GM13977 (cell line): ENCODE results near the gene MAP3K6.
A peak's percentile ranks its signal among the peaks of the same experiment; 100 is the strongest.

Experiments used
- DNase-seq: peaks from one replicate; pipeline ENCODE4 v3.0.0; 2012; ENCODE audit warnings: low spot score
- in situ Hi-C: fragments of 300-500 bp; cut with MboI; formaldehyde crosslinking; loops from one replicate; pipeline ENCODE4 v1.12.0; 2022; ENCODE audit warnings: low sequenced_read_pairs, low pct_unique_long_range_greater_than_20kb, mixed read lengths, inconsistent platforms; ENCODE audit not compliant: unreplicated experiment
- TF ChIP-seq, protein P1 (sequence below): IDR thresholded peaks from 2 replicates; pipeline ENCODE4 v1.5.1; 2012; ENCODE audit warnings: mild to moderate bottlenecking, control low read depth; ENCODE audit not compliant: insufficient read depth; ENCODE audit errors: extremely low read depth, missing control alignments

Gene MAP3K6

DNA sequence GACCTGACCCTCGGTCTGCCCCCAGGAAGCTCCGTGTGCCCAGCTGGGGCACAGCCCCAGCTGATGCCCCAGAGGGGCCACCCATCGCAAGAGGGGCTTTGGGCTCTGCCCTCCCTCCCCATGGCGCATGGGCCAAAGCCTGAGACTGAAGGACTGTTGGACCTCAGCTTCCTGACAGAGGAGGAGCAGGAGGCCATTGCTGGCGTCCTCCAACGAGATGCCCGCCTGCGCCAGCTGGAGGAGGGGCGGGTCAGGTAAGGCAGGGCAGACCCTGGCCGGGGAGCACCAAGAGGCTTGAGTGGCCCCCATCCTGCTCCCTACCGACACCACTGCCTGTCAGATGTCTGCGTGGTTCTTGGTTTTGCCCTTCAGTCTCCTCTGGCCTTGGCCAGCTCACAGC is 21.5 kb downstream of the MAP3K6 start:
- in situ Hi-C loops, result no loop called here
- DNase-seq, result no peak
- TF ChIP-seq, protein P1, sequence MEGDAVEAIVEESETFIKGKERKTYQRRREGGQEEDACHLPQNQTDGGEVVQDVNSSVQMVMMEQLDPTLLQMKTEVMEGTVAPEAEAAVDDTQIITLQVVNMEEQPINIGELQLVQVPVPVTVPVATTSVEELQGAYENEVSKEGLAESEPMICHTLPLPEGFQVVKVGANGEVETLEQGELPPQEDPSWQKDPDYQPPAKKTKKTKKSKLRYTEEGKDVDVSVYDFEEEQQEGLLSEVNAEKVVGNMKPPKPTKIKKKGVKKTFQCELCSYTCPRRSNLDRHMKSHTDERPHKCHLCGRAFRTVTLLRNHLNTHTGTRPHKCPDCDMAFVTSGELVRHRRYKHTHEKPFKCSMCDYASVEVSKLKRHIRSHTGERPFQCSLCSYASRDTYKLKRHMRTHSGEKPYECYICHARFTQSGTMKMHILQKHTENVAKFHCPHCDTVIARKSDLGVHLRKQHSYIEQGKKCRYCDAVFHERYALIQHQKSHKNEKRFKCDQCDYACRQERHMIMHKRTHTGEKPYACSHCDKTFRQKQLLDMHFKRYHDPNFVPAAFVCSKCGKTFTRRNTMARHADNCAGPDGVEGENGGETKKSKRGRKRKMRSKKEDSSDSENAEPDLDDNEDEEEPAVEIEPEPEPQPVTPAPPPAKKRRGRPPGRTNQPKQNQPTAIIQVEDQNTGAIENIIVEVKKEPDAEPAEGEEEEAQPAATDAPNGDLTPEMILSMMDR, result no peak

DNA sequence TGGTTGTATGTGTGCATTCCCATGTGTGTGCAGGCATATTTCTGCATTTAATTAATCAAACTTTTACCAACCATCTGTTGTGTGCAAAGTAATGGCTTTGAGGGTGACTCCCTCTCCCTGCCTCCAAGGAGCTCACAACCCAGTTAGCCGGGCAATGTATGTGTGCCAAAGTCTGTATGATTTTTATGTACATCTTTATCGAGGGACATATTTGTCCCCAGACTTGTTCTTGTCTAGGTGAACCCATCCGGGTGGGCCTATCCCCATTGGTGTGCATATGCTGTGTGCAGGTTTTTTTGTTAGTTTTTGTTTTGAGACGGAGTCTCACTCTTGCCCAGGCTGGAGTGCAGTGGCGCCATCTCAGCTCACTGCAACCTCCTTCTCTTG is 23.1 kb downstream of the MAP3K6 start:
- TF ChIP-seq, protein P1, result no peak
- in situ Hi-C loops, result no loop called here
- no peak for DNase-seq

DNA sequence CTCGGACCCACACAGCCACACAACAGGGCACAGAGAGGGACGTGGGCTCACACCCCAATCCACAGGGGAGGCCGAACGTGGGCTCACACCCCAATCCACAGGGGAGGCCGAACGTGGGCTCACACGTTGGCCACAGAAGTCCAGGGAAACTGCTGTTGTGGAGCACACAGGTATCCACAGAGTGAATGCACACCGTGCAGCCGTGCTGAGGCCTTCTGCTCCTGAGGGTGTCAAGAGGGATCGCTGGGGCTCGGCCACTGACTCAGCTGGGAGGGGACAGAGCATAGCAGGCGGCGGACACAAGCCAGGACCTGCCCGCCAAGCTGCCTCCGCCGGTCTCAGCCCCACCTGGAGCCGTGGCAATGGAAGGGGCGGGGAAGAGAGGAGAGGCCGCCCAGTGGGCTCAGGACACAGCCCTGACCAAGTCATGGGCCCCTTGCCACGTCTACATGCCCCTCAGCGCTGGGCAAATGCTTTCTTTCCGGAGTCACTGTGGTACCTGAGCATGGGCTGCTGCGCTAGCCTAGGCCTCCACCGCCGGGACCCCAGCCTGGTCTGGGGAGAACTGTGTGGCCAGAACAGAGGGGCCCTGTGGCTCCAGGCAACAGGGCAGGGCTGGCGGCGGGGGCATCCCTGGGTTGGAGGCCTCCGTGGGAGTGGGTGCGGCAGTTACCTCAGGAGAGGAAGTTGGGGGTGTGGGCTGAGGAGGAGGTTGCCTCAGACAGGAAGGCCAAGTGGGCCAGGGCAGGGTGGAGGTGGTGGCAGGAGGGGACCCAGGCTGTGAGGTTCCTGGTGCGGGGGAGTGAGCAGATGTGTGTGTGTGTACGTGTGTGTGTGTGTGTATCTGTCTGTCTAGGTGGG is 23.8 kb downstream of the MAP3K6 start:
- TF ChIP-seq, protein P1, result no peak
- in situ Hi-C loops, result no loop called here
- DNase-seq, result peak; percentile 65

DNA sequence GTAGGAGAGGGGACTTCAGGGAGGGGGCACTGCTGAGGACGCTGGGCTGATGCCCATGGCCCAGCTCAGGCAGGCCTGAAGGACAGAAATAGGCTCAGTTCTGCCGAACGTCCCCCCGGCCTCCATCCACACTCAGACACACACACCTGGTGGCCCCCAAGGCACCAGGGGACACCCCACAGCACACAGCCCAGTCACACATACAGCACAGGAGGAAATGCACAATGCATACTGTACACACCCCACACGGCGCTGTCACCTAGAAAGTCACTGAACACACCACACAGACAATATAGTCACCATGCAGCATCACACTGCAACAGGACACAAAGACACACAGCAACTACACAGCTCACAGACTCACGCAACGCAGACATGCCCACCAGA is 24.4 kb downstream of the MAP3K6 start:
- in situ Hi-C loops, result no loop called here
- TF ChIP-seq, protein P1, result no peak
- no peak for DNase-seq

DNA sequence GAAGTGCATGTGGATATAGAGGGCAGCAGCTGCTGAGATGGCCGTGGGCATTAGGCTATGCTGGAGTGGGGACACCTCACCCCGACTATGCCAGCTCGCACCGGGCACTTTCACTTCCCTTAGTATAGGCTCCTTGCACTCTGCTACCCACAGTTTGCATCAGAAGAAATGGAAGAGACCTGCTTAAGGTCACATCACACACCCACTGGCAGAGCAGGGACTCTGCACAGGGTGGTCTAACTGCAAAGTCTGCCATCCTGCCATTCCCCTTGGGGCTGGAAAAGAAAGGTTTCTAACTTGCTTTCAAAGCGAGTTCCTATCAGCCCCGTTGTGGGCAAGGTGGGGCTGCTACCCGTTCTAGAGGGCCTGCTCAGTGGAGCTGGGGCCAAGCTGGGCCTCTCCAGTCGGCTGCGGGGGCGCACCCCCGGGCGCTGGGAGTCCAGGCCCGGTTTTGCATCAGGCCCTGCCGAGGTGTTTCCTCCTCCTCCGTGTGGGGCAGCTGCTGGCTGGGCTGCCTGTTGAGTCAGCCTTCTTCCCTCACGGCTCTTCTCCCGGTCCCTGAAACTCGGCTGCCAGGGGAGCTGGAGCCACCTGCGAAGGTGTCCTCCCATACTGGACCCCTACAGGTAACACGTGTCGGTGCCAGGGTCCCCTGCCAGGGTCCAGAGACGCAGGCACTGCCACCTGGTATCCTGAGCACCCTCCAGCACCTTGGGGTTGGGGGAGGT is 25.1 kb downstream of the MAP3K6 start, which contains the start of gene SYTL1:
SYTL1 (plus strand) TSS at position 498 of the 728 bp plus-strand sequence. CDS start 3,313 bp downstream, outside the sequence.
- TF ChIP-seq, protein P1, result no peak
- DNase-seq, result peak; percentile 84
- in situ Hi-C loops, result no loop called here

DNA sequence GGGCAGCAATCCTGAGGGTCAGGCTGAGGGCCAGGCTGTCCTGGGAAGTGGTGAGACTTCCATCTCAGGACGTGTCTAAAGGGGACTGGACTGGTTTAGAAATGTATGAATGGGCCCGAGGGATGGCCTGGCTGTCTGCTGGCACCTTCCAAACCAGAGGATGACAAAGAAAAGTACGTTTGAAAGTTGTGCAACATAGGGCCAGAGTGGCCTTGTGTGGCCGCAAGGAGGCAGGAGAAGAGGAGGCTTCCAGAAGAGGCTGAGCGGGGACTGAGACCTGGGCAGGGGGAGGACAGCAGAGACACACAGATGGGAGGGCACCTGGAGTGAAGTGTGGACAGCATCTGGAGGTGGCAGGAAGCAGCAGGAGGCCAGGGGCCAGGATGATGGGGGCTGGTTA is 27.5 kb downstream of the MAP3K6 start:
- in situ Hi-C loops, result no loop called here
- TF ChIP-seq, protein P1, result no peak
- no peak for DNase-seq
